ENCODE results near the gene CLDND1.
"Not testable (repeated sequence)": the region's sequence is repeated elsewhere in the genome, so short reads cannot be mapped to it uniquely, and the experiment has no call there.

The CLDND1 gene

DNA sequence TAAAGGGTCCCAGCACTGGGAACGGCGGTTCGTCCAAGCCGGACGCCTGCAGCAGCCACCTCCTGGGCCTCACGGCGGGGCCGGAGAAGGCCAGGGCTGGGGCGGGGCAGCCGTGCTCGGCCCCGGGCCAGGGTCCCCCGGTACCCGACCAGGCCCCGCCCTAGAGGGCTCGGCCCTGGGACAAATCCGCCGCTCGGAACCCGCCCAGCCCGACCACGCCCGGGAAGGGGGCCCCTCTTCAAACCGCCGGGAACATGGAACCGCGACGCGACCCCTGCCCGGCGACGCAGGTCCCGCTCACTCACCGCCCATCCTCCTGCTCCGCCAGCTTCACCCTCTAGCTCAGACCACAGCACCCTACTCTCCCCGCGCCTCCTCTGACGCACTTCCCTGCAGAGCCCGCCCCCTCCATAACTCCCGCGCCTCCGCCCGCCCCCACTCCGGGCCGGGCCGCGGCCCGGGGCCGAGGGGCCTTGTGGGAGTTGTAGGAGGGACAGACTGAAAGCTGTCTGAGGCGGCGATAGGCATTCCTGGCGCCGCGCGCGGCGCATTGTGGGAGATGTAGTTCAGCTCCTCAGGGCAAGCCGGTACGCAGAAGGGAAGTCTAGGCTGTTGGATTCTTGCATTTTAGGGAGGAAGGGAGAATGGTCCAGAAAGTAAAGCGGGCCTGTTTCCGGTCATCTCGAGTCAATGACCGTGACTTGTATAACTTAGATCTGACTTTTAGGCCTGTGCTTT lies at the start of gene CLDND1:
Gene CLDND1 (minus strand): TSS at position 359 of the 738 bp plus-strand sequence. CDS start 1,478 bp downstream, outside the sequence.
- peak; percentile 96 for DNase-seq (ENCODE audit: low spot score)

- no peak for DNase-seq (ENCODE audit: low spot score)
These were observed 45.7 kb upstream of the CLDND1 start for GRCh38 chr3:98568402-98568801.

DNA sequence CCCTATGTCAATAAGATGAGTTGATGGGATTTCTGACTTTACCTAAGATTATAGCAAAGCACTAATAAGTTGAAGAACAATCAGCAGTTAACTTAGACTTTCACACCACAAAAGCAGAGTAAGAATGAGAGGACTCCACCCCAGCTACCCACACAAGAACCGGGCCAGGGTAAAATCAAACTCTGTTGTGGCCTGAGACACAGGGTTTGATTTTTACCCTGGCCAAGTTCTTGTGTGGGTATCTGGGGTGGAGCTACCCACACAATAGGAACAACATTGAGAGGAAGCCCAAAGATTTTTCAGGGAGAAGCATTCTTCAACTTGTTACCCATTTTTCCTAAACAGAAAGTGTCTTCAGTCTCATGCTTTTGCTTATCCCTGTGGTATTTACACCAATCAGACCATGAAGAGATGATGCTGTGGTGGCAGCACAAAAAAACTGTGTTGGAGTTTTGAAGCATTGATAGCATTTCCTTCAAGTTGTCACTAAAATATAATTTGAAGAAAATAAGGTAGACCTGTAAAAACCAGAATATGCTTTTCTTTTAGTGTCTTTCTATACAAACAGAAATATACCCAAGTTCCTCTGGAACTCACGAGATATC lies 45.1 kb upstream of the CLDND1 start:
- no peak for DNase-seq (ENCODE audit: low spot score)

GRCh38 chr3:98565843-98566242 lies 43.1 kb upstream of the CLDND1 start:
- no peak for DNase-seq (ENCODE audit: low spot score)

- no peak for DNase-seq (ENCODE audit: low spot score)
These were observed 42.5 kb upstream of the CLDND1 start for GRCh38 chr3:98565237-98565643.

DNA sequence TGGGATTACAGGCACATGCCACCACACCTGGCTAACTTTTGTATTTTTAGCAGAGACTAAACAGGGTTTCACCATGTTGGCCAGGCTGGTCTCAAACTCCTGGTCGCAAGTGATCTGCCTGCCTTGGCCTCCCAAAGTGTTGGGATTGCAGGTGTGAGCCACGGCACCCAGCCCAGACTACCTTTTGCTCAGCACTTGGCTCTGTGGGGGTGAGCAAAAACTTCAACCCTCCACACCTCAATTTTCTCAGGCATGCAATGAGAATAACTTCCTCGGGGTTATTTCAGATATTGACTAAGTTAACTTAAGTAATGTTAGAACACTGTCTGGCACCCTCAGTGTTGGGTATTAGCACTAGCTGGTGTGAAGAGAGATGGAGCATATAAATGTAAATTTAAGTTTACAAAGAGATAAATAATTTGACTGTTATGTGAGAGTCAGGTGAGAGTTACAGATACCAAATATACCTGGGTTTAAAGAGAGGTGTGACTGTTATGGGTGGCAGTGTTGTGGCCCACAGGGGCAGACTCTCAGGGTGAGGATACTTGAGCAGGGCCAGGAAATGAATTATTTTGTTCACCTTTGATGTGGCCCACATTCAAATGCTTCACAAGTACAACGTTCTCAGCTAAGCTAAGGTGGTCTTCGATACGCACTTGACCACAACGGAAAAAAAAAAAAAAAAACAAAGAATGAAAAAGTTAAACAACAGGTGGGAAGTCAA lies 41.7 kb upstream of the CLDND1 start:
- DNase-seq (ENCODE audit: low spot score): no peak

DNA sequence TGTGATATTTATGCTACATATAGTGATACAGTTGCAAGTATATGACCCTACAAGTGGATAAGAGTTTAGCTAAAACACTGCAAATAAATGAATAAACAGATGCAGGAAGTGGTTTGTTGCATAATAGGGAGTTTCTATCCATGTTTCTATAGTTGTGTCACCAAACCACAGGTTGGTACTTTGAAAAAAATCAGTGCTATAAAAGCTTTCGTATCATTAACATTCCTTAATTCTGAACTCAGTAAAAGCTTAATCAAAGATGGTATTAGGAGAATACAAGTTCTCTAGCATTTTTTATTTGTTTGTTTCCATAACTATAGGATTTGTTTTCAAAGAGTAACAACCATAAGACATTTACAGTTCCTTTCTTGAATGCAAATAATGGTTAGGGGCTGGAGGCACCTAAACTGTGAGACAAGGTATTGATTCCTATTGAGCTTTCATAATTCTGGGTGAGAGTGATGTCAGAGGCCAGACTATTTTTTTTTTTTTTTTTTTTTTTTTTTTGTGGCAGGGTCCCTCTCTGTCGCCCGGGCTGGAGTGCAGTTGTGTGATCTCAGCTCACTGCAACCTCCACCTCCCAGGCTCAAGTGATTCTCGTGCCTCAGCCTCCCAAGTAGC lies 41.1 kb upstream of the CLDND1 start:
- no peak for DNase-seq (ENCODE audit: low spot score)

GRCh38 chr3:98561727-98562521 lies 39.2 kb upstream of the CLDND1 start:
- DNase-seq (ENCODE audit: low spot score): no peak

GRCh38 chr3:98560911-98561310 lies 38.2 kb upstream of the CLDND1 start:
- no peak for DNase-seq (ENCODE audit: low spot score)

GRCh38 chr3:98559769-98560168 lies 37.1 kb upstream of the CLDND1 start:
- DNase-seq (ENCODE audit: low spot score): not testable (repeated sequence)

- DNase-seq (ENCODE audit: low spot score): no peak
These were observed 35.6 kb upstream of the CLDND1 start for GRCh38 chr3:98558100-98558827.

DNA sequence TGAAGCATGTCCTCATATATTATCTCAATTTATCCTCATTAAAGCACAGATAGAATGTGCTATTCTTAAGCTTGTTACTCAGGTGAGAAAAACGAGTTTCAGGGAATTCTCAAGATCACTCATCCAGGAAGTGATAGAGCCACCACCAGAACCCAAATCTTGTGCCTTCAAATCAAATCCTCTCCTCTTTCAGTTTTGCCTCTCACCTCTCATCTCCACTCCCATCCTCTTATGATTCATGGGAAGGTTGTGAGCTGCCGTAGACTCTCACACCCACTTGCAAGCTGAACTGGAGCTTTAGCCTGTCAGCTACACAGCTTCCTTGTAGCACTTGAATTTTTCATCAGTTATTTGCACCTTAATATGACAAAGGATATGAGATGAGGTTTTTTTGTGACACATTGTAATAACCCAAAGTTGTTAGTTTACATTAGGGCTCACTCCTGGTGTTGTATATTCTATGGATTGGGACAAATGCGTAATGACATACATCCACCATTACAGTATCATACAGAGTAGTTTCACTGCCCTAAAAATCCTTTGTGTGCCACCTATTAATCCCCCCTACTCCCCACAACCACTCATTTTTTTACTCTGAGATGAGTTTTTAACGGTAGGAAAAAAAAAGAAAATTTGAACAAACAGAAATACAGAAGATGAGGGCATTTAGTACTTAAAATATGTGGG lies 34.8 kb upstream of the CLDND1 start:
- DNase-seq (ENCODE audit: low spot score): no peak

DNA sequence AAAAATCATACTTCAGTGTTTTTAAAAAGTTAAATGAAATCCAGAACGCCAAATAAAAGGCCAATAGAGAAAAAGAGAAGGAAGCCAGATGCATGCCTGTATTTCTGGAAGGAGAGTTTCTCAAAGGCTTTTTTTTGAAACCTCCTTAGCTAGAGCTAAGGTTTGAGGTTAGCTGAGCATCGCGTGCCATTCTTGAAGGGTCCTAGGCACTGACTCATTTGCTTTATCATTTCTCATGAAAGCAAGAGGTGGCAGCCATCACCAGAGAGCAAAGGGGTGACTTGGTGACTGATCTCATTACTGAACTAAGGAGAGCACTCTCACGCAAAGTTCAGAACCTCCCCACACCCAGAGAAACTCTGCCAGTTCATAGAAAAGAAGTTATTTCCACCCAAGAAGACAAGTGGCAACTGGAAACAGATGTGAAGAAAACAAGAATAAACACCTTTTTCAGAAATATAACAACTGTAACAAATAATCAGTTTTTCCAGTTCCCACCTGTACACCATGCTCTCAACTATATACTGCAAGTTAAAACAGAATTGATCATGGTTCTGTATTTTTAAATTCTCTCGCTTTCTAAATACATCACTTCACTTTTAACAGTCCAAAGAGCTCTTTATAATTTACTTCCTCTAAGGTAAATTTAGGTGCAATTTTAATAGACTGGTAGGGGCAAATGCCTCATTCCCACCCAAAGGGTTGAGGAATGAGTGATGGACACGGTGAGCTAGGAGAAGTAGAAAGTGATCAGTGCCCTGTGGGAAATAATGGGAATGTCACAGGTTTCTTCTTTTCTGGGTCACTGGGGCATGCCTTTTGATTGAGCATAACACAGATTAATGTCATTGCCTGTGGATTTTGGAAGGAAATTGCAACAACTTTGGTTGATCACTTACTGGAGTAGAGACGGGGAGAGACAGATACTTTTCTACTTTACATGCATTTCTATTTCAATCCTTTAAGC lies 33.7 kb upstream of the CLDND1 start:
- no peak for DNase-seq (ENCODE audit: low spot score)

- DNase-seq (ENCODE audit: low spot score): no peak
These were observed 32.3 kb upstream of the CLDND1 start for GRCh38 chr3:98555025-98555379.

DNA sequence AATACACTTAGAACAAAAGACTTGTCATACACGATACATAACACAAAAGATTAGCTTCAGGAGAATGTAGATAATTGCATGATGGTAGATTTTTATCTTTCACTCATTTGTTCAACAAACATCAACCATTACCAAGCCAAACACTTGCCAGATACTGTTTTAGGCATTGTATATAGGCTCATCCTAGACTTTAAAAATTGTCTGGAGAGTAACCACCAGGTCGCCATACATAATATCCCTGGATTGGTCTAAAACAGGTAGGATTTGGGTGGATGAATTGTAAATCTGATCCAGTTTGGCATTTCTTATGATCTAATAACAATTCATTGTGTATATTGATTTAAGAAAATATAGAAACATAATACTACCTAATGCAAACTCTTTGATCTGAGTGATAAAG lies 31.9 kb upstream of the CLDND1 start:
- no peak for DNase-seq (ENCODE audit: low spot score)

- DNase-seq (ENCODE audit: low spot score): no peak
These were observed 31.1 kb upstream of the CLDND1 start for GRCh38 chr3:98553753-98554152.

DNA sequence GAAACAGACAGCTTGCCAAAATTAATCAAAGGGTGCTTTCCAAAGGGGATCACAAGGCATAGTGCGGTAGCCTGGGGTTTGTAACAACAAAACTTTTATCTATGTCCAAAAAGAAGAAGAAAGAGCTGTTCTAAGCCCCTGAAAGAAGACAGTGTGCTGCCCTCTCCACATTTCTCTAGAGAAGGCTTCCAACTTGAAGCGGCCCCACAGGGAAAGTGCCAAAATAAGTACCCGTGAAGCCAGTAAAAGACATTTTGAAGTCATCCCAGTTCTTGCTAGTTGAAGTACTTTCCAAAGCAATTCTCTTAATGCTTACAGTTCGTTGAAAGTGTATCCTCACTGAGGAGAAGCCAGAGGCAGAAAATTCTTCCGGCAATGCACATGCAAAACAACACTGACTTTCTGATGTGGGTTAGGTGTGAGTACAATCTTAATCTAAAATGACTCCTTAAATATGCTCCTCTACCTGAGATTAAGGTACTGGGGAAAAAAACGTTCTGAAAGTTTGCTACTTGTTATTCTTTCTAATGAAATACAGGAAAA lies 30.4 kb upstream of the CLDND1 start:
- no peak for DNase-seq (ENCODE audit: low spot score)

DNA sequence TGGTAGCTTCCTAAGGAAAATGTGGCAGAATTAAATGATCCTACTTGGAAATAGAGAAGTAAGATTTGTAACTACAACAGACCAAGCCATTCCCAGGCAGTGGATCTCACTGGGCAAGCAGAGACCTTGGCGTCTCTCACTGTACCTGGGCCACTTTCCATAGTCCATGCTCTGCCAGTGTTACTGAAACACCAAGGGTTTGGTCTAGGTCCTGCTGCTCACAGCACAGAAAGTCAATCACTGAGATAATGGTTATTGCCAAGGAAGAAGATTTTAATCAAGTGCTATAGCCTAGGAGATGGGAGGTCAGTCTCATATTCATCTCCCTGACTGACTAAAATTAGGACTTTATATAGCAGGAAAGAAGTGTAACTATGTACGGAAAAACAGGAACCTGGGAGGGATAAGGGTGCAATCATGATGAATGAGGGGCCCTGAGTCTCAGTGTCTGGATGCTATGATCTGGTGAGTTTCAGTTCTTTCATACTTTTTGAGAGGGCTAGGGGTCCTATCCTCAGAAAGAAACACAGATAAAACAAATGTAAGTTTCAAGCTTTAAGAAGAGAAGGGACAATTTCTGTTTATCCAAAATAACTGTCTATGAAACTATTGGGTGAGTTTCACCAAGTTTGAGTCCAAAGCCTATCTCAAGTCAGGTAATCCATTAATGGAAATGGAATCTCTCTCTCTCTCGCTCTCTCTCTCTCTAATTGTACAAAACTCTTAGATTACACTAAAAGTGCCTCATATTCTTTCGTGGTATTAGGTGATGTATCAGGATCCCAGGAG lies 29.7 kb upstream of the CLDND1 start:
- DNase-seq (ENCODE audit: low spot score): no peak
